HepG2 (cell line): ENCODE results near the gene DIP2C. TPM values are rescaled to one million over a fixed set of nuclear protein-coding genes. Genes with fewer than 3 reads are reported as not detected.

Experiments
- ATAC-seq: fragments of 200-7000 bp; cut with Tn5 transposase; 3 replicates; pipeline ENCODE4 v1.9.1; 2020; ENCODE audit warnings: mild to moderate bottlenecking, moderate library complexity
- BruUV-seq: library from RNA; stranded (reverse); fragments of 400-500 nt; replicated peaks from 2 replicates; lab custom pipeline; 2021; lab: Mats Ljungman, UMichigan
- CTCF ChIA-PET: fragments of 300-600 bp; formaldehyde crosslinking; extraction: SDS; loops from one replicate; lab custom pipeline; 2021; ENCODE audit warnings: low total read pairs, inconsistent platforms, low intra/inter-chr PET ratio; lab: Yijun Ruan, JAX
- POLR2A ChIA-PET: fragments of 350-600 bp; sonication (Branson Sonifier 250); formaldehyde crosslinking; loops from one replicate; lab custom pipeline; 2020; ENCODE audit warnings: antibody characterized with exemption, inconsistent platforms; lab: Yijun Ruan, JAX
- DNase-seq: peaks from one replicate; pipeline ENCODE4 v3.0.0-alpha.2; 2015; ENCODE audit warnings: low spot score
- FAIRE-seq: peaks from 3 replicates; lab custom pipeline; 2011; peaks lifted over from hg19 to GRCh38; lab: Jason Lieb, UNC
- H2AFZ ChIP-seq: one replicate; pipeline ENCODE4 v1.6.1; 2011; ENCODE audit warnings: low read length, inconsistent platforms
- H3K27ac ChIP-seq: fragments of 300-600 bp; 3 replicates; pipeline ENCODE4 v1.8.0; 2011; ENCODE audit warnings: mixed run types, mild to moderate bottlenecking, mixed read lengths, low read length, inconsistent platforms; ENCODE audit not compliant: insufficient read depth; ENCODE audit errors: extremely low read length
- H3K27me3 ChIP-seq, 2 experiments: fragments of 200-600 bp in 1 of 2; 2 replicates in 1 of 2; 3 replicates in 1 of 2; pipeline versions ENCODE4 v1.6.0 to v1.8.0; 2011; ENCODE audit warnings: low read length in 2 of 2, mild to moderate bottlenecking in 2 of 2, moderate library complexity in 2 of 2, inconsistent platforms in 1 of 2; ENCODE audit not compliant: insufficient read depth in 2 of 2, control insufficient read depth in 1 of 2
- H3K36me3 ChIP-seq, 2 experiments: fragments of 200-600 bp in 1 of 2; replicated peaks in 1 of 2; 2 replicates in 1 of 2; 3 replicates in 1 of 2; pipeline versions ENCODE4 v1.5.1 to v1.8.0; 2011; ENCODE audit warnings: low read length in 2 of 2, inconsistent platforms in 1 of 2; ENCODE audit not compliant: insufficient read depth in 2 of 2, control insufficient read depth in 1 of 2
- H3K4me1 ChIP-seq: 2 replicates; pipeline ENCODE4 v1.5.1; 2012; ENCODE audit warnings: low read length, inconsistent platforms; ENCODE audit not compliant: insufficient read depth
- H3K4me2 ChIP-seq: 2 replicates; pipeline ENCODE4 v1.6.0; 2011; ENCODE audit warnings: low read depth, low read length, inconsistent platforms
- H3K4me3 ChIP-seq, 3 experiments: fragments of 200-600 bp in 1 of 3; sonication (generic), shearing (Covaris generic) in 1 of 3; replicated peaks in 1 of 3; 2 replicates each; pipeline ENCODE4 v1.5.1; 2011 to 2016; ENCODE audit warnings: low read length in 3 of 3, inconsistent platforms in 2 of 3, low read depth in 2 of 3, mild to moderate bottlenecking in 2 of 3, control low read depth in 1 of 3, mixed read lengths in 1 of 3; ENCODE audit not compliant: insufficient read depth in 1 of 3
- H3K79me2 ChIP-seq: one replicate; pipeline ENCODE4 v1.6.1; 2011; ENCODE audit warnings: low read length, inconsistent platforms; ENCODE audit not compliant: insufficient read depth
- H3K9ac ChIP-seq: 2 replicates; pipeline ENCODE4 v1.6.0; 2011; ENCODE audit warnings: mild to moderate bottlenecking, low read depth, low read length, inconsistent platforms; ENCODE audit not compliant: insufficient read depth
- H3K9me3 ChIP-seq: 2 replicates; pipeline ENCODE4 v1.5.1; 2012; ENCODE audit warnings: mild to moderate bottlenecking, low read length
- H4K20me1 ChIP-seq: 2 replicates; pipeline ENCODE4 v1.6.0; 2011; ENCODE audit warnings: inconsistent platforms, mild to moderate bottlenecking, low read length, moderate library complexity; ENCODE audit not compliant: insufficient read depth
- DNMT3B ChIP-seq: conservative IDR thresholded peaks from 2 replicates; pipeline ENCODE4 v1.6.1; 2016; ENCODE audit warnings: missing biosample characterization, control low read depth
- HOMEZ ChIP-seq: IDR thresholded peaks from 2 replicates; pipeline ENCODE4 v1.6.1; 2016; ENCODE audit warnings: low read depth
- IRX3 ChIP-seq: sonication (generic); formaldehyde crosslinking; IDR thresholded peaks from 2 replicates; pipeline ENCODE4 v1.8.1; 2023; ENCODE audit warnings: mild to moderate bottlenecking, low read depth, missing genetic modification reagents, borderline replicate concordance
- JUND ChIP-seq: sonication (generic); formaldehyde crosslinking; IDR thresholded peaks from 2 replicates; pipeline ENCODE4 v1.8.0; 2022; ENCODE audit warnings: mild to moderate bottlenecking, missing genetic modification reagents
- MTF2 ChIP-seq: sonication (generic); formaldehyde crosslinking; IDR thresholded peaks from 2 replicates; pipeline ENCODE4 v1.5.0; 2020; ENCODE audit warnings: missing genetic modification reagents, borderline replicate concordance
- PHF8 ChIP-seq: sonication (generic); formaldehyde crosslinking; IDR thresholded peaks from 2 replicates; pipeline ENCODE4 v1.5.0; 2020; ENCODE audit warnings: missing genetic modification reagents
- SALL1 ChIP-seq: sonication (generic); formaldehyde crosslinking; IDR thresholded peaks from 2 replicates; pipeline ENCODE4 v1.8.0; 2022; ENCODE audit warnings: mild to moderate bottlenecking, missing genetic modification reagents
- XRCC5 ChIP-seq: fragments of 200-400 bp; formaldehyde crosslinking; optimal IDR thresholded peaks from 2 replicates; pipeline ENCODE3; 2017; ENCODE audit warnings: mild to moderate bottlenecking, low read length
- ZNF124 ChIP-seq: sonication (generic); formaldehyde crosslinking; IDR thresholded peaks from 2 replicates; pipeline ENCODE4 v1.4.0; 2020; ENCODE audit warnings: missing genetic modification reagents
- ZNF142 ChIP-seq: sonication (generic); formaldehyde crosslinking; IDR thresholded peaks from 2 replicates; pipeline ENCODE4 v1.4.0; 2020; ENCODE audit warnings: missing genetic modification reagents
- ZNF615 ChIP-seq: sonication (generic); formaldehyde crosslinking; IDR thresholded peaks from 2 replicates; pipeline ENCODE4 v1.5.0; 2020; ENCODE audit warnings: mild to moderate bottlenecking, missing genetic modification reagents, borderline replicate concordance
- ZNF878 ChIP-seq: sonication (generic); formaldehyde crosslinking; IDR thresholded peaks from 2 replicates; pipeline ENCODE4 v1.8.1; 2023; ENCODE audit warnings: mild to moderate bottlenecking, missing genetic modification reagents, moderate library complexity
- WGBS: methylation state at CpG from one replicate; pipeline ENCODE4 v1.1.6; 2017; ENCODE audit warnings: low lambda C conversion rate; 5-methylcytosine and 5-hydroxymethylcytosine counted together
- in situ Hi-C: cut with HindIII; loops from 2 replicates; pipeline ENCODE4 v1.10.0; 2017; ENCODE audit warnings: low pct_unique_long_range_greater_than_20kb; ENCODE audit not compliant: extremely low pct_ligation_motif_present
- intact Hi-C: fragments of 100-400 bp; cut with micrococcal nuclease; formaldehyde crosslinking; loops from one replicate; pipeline ENCODE4 v1.10.0; 2022; ENCODE audit not compliant: unreplicated experiment
- polyA plus RNA-seq, 8 experiments: library from polyadenylated mRNA; depleted of rRNA in 3 of 8; stranded (reverse) in 7 of 8; unstranded in 1 of 8; fragments of >200 nt; fragmentation: Illumina TruSeq in 4 of 8; extraction: Trizol in 4 of 8; gene quantifications; 2 replicates each; pipeline versions ENCODE4 v1.2.1 to v1.2.3, GENCODE V29; 2011 to 2016; ENCODE audit warnings: low read depth in 4 of 8, missing spikeins in 1 of 8, mixed read lengths in 1 of 8; ENCODE audit not compliant: insufficient read depth in 1 of 8
- total RNA-seq, 5 experiments: library from RNA; depleted of rRNA; stranded (reverse); fragments of >200 nt; fragmentation: Illumina TruSeq; extraction: Trizol; gene quantifications; 2 replicates each; pipeline ENCODE4 v1.2.3, GENCODE V29; 2016; ENCODE audit warnings: low read depth in 1 of 5
- TF ChIP-seq, protein P1 (sequence below): IDR thresholded peaks from 2 replicates; pipeline ENCODE4 v1.6.1; 2016

DIP2C gene
- total and polyA plus RNA-seq, 2 of the 13 experiments (the other 11 are each of a cell fraction or from before 2014, with no cell fraction given): 2.2 to 2.7 TPM

DNA sequence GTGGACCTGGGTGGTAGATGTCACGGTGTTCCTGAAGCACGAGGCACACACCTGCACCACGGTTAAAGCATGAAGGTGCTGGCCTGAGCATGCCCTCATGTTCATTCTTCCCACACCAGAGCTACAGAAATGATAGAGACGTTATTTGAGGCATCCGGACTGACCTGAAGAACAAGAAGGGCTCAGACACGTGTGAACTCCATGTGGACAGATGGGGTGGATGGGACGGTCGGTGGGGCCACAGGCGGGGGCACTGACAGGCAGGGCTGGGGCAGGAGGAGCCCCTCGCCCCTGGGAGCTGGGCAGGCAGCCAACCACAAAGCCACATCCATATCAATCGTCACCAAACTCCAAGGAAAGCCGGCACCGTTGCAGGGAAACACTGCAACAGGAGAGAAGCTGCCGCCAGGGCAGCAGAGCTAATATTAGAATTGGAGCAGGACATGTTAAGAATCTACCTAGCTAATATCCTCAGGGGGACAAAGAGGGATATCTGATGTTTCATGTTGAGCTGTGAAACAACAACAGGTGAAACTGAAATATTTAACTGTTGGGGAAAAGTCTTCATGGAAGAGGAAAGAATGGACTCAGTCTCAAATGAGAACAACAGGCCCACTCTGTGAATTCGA is 37.8 kb upstream of the DIP2C start (continued):
- TF ChIP-seq ZNF142 (no peak), XRCC5 (no peak), ZNF124 (CRISPR knock-in tag) (no peak)

- ATAC-seq (peak; percentile 33; the same call in 1 of the 3 replicates), FAIRE-seq (no peak), DNase-seq (no peak)
- no peaks in the 10 kb centered on the region for H3K4me1 ChIP-seq
- peaks cover 3 to 4% of the 10 kb centered on the region in 2 experiments; a peak in 2 of 5 replicates for H3K27me3 ChIP-seq
- H4K20me1 ChIP-seq: no peaks in the 10 kb centered on the region
- no TSS peak for BruUV-seq
- no peak overlapping the region for H3K4me3 ChIP-seq
- H3K4me2 ChIP-seq: no peak overlapping the region
- POLR2A ChIA-PET: no interaction called here
- H3K9me3 ChIP-seq: no peaks in the 10 kb centered on the region
- H3K27ac ChIP-seq: no peak overlapping the region
- intact Hi-C loops (no loop called here), in situ Hi-C loops (no loop called here)
- H3K79me2 ChIP-seq: no peaks in the 10 kb centered on the region
- no peak overlapping the region for H3K9ac ChIP-seq
- H3K36me3 ChIP-seq: no peaks in the 10 kb centered on the region
- 19% methylated on average over 5 of the region's 11 CpGs for WGBS
- H2AFZ ChIP-seq: no peak overlapping the region
- CTCF ChIA-PET: no interaction called here
- TF ChIP-seq ZNF615 (CRISPR knock-in tag) (no peak), IRX3 (CRISPR knock-in tag) (no peak), SALL1 (CRISPR knock-in tag) (no peak), JUND (CRISPR knock-in tag) (no peak), DNMT3B (no peak), ZNF878 (CRISPR knock-in tag) (no peak), MTF2 (CRISPR knock-in tag) (no peak), HOMEZ (CRISPR knock-in tag) (no peak), PHF8 (no peak)
- TF ChIP-seq, protein P1, sequence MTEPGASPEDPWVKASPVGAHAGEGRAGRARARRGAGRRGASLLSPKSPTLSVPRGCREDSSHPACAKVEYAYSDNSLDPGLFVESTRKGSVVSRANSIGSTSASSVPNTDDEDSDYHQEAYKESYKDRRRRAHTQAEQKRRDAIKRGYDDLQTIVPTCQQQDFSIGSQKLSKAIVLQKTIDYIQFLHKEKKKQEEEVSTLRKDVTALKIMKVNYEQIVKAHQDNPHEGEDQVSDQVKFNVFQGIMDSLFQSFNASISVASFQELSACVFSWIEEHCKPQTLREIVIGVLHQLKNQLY (CRISPR knock-in tag): no peak
These were observed 36.3 kb upstream of the DIP2C start for GRCh38 chr10:725786-726185.
